GM12873 (cell line): ENCODE measurements around the gene STING1.

Experiments used
- CTCF ChIP-seq: IDR thresholded peaks from 2 replicates; pipeline ENCODE4 v1.5.1; 2012; ENCODE audit warnings: low read depth, mild to moderate bottlenecking, moderate library complexity, low read length, control low read depth; ENCODE audit not compliant: insufficient read depth; ENCODE audit errors: missing control alignments

STING1 gene

GRCh38 chr5:139462586-139463276, 19.8 kb downstream of the STING1 start, which contains the start of gene ECSCR:
TSS of gene ECSCR (minus strand) at chr5:139462743. CDS start at chr5:139462670, 73 bp downstream.
- no peak for TF ChIP-seq CTCF

- no peak for TF ChIP-seq CTCF
Observed at GRCh38 chr5:139461698-139462097, 20.9 kb downstream of the STING1 start.

GRCh38 chr5:139461176-139461575, 21.4 kb downstream of the STING1 start:
- no peak for TF ChIP-seq CTCF

GRCh38 chr5:139460455-139460854, 22.1 kb downstream of the STING1 start:
- TF ChIP-seq CTCF: no peak

GRCh38 chr5:139459451-139459934, 23.1 kb downstream of the STING1 start:
- no peak for TF ChIP-seq CTCF

- TF ChIP-seq CTCF: no peak
Observed at GRCh38 chr5:139458580-139459407, 23.8 kb downstream of the STING1 start.

GRCh38 chr5:139457653-139458306, 24.8 kb downstream of the STING1 start:
- TF ChIP-seq CTCF: no peak
